HT-29 (cell line): ENCODE results near the gene LGALS7. TPM values are rescaled to one million over a fixed set of nuclear protein-coding genes. Genes with fewer than 3 reads are reported as not detected.

ENCODE experiments used
- DNase-seq: peaks from one replicate; pipeline ENCODE4 v3.0.0-alpha.2; 2015; ENCODE audit warnings: low spot score
- total RNA-seq: library from RNA; depleted of rRNA; stranded (reverse); fragments of >200 nt; shearing (Covaris generic); gene quantifications from 2 replicates; pipeline ENCODE4 v1.2.3, GENCODE V29; 2014

Gene LGALS7
- total RNA-seq, 1 experiment from 2014 or later: 1.5 TPM

DNA sequence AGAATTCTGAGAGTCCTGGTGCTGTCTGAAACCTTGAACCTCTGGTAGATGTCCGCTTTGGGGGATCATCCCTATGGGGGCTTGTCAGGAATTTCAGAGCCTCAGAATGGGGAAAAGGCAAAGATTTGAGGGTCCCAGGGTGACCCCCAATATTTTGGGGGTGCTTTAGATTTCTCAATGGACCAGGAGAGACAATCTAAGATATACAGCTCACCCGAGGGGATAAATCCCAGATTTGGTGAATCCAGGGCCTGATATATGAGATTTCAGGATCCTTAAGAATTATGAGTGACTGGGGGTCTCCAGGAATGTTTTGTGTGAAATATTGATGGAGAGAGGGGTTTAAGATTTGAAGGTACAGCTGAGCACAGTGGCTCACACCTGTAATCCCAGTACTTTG, 32.4 kb downstream of the LGALS7 start:
- no peak for DNase-seq

DNA sequence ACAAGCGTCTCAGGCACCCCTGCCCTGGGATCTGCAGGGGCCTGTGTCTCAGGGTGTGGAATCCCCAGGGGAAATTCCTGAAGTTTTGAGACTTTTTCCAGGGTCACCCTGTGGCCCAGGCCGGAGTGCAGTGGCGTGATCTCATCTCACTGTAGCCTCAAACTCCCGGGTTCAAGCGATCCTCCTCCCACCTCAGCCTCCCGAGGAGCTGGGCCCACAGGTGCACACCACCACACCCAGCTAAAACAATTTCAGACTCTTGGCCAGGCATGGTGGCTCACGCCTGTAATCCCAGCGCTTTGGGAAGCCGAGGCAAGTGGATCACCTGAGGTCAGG, 33.1 kb downstream of the LGALS7 start:
- DNase-seq: no peak

DNA sequence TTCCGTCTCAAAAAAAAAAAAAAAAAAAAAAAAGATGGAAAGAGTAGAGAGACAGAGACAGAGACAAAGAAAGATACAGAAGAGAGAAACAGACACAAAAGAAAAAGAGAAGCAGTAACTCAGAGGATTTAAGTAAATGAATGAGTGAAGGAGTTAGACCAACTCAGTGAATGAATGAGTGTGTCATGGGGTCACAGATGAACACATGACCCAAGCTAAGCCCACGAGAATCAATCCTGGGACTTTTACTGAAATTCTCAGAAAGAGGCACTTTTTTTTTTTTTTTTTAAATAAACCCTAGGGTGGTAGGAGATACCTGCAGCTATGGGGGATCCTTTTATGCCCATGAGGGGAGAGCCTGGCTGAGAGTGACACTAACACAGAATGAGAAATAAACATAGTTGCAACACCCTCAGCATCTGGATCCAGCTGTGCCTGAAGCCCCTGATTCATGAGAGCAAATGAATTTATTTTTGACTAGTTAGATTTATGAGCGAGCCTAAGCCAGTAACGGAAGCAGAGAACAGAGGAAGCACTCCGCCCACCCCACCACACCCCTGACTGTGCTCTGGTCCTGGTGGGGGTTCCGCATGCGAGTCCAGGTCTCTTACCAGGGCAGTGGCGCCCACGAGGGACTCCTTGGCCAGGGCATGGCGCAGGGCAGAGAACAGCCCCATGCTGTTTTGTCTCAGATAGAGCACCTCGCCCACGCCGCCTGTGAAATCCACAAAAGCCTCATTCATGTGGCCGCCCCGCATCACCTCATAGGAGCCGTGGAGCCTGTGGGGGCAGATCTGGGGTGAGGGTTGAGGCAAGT, 33.7 kb downstream of the LGALS7 start:
- DNase-seq: no peak

DNA sequence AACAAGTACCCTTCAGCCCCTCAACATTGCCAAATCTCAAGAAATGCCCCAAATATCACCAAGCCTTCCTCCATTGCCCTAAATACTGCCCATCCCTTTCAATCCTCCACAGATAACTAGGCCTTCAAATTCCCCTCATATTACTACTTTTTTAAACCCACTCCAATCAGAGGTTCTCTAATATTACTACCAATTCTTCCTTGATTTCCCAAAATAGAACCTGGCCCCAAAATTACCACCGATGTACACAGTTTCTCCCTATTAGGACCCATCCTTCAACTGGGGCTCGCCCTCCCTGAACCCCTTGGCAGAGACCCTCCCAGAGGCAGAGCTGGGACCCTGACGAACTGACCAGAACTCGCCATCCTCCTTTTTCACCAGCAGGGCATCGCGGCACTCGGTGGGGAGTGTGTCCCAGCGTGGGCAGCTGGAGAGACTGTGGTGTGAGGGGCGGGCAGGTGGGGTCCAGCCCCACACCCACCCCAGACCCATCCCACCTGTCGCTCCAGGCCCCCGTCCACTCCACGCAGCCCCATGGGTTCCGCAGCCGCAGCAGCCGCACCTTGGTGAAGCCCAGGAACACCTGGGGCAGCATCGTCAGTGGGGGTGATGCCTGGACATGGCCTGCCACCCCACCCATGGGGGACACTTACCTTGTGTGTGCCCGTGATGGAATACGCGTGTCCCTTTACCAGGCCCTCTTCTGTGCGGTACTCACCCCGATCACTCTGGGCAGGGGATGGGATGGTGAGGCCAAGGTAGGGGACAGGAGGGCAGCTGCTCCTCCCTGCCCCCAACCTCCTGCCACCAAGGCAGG, 35.2 kb downstream of the LGALS7 start:
- DNase-seq: no peak

DNA sequence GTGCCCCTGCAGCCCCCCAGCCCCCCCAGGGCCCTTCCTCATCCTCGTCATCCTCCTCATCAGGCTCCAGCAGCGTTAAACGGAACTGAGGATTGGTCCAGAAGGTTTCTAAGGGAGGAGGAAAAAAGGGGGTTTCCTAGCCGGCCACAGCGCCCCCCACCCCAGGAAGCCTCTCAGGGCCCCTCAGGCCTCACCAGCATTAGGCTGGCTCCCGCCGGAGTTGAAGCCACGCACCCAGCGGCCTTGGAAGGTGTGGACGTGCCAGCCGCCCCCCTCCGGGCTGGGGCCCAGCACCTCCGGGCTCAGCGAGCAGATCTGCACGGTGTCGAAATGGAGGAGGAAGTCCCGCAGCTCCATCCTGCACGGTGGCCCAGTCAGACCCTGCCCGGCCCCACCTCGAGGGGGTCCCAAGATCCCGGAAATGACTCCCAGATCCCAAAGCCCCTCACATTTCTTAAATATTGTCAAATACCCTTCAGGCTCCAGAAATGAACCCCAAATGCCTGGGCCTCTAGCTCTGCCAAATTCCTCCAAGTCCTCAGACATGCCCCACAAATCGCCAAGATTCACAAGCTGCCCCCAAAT, 35.9 kb downstream of the LGALS7 start:
- DNase-seq: no peak

DNA sequence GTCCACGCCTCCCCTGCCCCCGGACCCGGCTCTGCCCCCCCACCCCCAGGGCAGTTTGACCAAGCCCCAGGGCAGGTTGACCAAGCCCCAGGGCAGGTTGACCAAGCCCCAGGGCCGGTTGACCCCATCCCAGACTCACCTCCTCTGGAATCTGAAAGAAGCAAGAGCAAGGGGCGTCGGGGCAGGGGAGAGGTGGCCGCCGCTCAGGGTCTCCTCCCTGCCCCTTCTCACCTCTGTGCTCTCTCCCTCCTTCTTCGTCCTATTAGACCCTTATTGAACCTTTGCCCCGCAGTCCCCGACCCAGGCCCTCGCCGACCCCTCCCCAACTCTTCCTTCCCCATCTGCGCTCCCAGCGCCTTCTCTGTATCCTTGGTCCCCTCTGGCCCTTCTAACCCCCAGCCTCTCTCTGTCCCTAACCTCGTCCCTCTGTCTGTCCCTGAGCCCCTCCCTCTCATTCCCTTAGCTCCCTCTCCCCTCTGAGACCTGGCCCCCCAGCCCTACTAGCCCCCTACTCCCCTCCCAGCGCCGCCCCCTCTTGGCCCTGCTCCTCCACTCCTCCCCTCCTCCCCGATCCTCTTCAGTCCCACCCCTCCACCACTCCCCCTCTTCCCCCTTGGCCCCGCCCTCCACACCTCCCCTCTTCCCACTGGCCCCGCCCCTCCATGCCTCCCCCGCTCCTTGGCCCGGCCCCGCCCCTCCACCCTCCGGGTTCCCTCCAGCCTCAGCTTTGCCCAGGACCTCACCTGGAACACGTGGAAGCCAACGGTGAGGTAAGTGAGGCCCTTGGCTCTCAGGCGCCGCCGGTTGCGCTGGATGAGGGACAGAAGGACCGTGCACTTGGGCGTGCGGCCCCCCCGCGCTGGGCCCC, 36.7 kb downstream of the LGALS7 start:
- peak; percentile 88 for DNase-seq

DNA sequence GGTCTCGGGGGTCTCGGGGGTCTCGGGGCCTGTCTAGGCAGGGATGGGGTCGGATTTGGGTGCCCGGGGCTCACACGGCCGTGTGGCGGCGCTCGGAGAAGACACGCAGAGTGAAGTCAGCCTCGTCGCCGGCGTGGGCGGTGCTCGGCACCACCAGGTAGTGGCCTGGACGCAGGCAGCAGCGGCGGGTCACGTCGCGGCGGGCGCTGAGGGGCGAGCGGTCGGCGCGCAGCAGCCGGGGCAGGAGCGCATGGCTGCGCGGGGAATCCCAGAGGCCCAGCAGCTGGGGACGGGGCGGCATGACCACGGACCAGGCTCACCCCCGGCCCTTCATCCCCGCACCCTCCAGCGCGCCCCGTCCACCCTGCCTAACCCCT, 37.3 kb downstream of the LGALS7 start:
- DNase-seq: peak; percentile 83

DNA sequence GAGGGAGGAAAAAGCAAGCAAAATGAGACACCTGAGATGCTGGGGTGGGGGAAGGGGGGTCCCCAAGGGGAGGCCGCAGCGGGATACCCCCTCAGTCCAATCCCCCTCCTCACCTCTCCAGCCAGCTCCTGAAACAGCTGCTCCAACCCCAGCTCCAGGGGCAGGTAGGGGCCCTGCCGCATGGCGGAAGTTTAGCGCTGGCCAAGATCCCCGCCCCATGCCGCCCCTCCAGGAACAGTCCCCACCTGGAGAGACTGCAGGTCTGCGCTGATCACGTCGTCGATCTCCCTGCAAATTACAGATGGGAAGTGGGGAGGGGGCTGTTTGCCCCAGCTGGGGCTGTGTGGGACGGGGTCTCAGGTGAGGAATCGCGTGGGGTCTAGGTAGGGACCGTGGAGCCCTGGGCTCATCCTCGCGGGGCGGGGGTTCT, 38.0 kb downstream of the LGALS7 start:
- peak; percentile 79 for DNase-seq

DNA sequence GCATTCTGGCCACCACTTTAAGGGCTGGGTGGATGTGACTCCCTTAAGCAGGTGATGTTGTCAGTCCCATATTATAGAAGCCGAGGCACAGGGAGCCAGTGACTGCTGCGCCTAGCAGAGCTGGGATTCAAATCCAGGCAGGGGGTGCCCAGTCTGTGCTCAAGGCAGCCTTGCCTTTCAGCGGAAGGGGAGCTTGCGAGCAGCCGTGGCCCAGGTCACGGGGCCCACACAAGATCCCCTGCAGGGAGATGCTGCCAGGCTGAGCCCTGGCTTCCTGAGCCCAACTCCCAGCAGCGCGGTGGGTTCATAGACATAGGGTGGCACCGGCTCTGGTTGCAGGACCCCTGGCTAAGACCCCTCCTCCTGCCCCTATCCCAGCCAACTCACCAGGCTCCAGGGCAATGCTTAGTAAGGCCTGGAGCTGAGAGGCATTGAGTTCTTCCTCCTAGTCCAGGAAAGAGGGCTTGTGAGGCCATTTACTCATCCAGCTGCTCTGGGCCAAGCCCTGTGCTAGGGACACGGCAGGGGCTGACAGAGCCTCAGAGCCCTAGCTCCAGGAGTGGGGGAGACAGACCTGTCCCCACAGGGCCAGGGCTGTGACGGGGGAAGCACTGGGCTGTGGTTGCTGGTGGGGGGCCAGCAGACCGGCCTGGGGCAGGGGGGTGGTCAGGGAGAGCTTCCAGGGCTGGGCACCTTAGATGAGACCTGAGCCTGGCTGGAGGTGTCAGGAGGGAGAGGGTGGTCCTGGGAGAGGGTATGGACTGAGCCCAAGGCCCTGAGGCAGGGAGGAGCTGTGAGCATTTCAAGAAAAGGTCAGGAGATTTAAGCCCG, 38.7 kb downstream of the LGALS7 start:
- DNase-seq: peak; percentile 79

DNA sequence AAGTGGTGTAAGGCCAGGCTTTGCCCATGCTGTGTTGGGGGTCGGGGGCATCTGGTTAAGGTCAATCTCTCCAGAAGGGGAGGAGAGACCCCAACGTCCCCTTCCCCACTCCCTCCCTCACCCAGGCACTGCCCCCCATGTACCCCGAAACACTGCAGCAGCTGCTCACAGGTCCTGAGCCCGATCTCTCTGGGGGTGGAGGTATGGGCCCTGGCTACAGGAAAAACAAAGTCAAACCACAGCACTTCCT, 39.2 kb downstream of the LGALS7 start:
- no peak for DNase-seq

DNA sequence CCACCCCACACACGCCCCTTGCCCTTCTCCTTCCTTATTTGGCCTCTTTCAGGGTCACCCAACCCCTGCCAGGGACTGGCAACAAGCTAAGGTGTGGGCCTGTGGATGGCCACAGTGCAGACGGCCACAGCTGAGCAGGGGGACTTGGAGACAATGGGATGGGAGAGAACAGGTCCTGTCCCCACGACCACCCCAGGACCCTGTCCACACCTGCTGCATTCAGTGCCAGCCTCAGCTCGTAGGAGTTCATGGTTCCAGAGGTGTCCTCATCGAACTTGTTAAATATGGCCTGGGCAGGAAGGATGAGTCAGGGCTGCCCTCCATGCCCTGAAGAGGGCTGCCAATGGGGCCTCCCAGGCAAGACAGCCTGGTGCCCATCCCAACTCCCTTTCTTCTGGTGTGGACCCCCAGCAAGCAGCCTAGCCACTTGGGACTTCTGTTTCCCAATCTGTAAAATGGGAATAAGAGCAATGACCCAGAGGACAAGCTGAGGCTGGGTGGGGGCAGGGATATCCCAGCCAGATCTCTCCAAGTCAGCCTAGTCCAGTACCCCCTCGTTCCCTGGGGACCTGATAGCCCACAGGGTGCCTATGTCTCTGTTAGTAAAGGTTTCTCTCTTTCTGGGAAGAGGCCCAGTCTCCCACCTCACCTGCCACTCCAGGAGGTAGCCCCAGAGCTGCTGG, 39.7 kb downstream of the LGALS7 start:
- DNase-seq: no peak

DNA sequence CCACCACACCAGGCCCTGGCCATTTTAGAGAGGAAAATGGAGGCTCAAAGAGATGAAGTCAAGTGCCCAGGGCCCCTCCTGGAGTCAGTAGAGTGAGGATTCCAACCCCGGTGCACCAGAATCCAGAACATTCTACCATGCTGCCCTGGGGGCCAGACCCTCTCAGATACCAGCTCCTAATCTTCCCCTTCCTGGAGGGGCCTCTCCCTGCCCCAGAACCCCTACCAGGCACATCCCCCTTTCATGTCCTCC, 40.1 kb downstream of the LGALS7 start:
- no peak for DNase-seq

DNA sequence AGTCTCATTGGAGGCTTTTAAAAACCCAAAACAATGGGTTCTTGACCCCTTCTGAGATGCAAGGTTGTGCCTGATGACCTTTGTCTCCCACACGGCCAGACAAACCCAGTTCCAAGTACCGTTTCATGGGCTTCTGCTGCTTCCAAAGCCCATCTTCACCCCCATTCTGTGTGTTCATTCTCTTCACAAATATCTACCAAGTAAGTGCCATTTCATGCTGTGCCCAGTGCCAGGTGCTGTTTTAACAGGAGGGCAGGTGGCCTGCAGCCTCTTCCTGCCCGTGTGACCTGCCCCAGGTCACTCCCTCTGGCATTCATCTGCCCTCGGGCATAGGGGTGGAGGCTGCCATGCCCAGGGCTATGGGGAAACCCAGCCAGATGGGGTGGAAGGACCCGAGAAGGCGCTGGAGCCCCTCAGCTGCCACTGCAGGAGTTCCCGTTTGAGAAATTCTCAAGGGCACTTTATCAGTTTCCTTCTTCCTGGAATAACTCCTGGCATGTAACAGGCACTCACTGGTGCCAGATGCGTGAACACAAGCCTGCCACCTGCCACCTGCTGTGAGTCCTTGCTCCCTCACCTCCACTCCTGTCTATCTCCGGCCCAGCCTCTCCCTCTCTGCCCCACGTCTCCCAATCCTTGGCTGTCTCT, 41.5 kb downstream of the LGALS7 start:
- DNase-seq: peak; percentile 63

DNA sequence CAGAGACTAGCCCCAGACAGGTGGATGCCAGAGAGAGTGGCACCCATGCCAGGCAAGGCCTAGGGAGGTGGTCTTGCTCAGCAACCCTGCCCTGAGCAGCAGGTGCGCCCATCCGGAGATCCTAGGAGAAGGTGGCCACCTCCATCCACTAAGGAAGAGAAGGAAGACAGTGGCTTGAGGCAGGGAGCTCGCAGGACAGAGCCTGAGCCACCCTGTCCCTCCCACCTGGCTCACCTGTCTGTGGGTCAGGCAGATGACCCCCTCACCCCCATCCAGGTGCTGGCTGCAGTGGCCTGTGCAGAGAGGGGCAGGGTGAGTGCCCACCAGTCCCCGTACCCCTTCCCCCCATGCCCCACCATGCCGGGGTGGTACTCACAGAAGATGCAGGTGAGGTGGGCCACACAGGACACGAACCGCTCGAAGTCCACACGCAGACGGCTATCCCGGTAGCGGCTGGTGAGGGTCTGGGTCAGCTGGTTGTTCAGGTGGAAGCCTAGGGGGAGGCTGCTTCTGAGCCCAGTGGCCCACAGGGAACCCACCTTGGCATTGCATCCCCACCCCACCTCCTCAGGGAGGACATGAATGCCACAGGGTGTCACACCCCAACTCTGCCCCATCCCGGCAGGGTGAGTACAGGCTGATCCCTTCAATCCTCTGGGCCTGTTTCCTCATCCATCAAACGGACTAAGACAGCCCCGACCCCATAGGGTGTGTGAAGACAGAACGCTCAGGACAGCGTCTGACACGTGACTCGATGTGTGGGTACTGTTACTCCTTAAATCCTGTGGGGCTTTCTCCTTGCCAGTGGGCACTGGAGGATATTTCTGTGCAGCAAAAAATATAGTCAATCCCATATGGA, 42.4 kb downstream of the LGALS7 start:
- no peak for DNase-seq

DNA sequence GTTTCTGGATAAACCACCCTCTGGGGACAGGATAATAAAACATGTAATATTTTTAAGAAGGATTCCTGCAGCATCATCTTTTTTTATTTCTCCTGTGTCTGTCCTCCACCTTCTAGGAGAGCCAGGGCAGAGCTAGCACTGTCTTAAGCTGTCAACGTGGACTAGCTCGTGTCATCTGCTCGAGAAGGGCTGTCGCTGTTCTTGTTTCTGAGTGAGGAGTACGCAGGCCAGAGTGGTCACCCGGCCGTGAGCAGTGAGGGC, 42.9 kb downstream of the LGALS7 start:
- no peak for DNase-seq

DNA sequence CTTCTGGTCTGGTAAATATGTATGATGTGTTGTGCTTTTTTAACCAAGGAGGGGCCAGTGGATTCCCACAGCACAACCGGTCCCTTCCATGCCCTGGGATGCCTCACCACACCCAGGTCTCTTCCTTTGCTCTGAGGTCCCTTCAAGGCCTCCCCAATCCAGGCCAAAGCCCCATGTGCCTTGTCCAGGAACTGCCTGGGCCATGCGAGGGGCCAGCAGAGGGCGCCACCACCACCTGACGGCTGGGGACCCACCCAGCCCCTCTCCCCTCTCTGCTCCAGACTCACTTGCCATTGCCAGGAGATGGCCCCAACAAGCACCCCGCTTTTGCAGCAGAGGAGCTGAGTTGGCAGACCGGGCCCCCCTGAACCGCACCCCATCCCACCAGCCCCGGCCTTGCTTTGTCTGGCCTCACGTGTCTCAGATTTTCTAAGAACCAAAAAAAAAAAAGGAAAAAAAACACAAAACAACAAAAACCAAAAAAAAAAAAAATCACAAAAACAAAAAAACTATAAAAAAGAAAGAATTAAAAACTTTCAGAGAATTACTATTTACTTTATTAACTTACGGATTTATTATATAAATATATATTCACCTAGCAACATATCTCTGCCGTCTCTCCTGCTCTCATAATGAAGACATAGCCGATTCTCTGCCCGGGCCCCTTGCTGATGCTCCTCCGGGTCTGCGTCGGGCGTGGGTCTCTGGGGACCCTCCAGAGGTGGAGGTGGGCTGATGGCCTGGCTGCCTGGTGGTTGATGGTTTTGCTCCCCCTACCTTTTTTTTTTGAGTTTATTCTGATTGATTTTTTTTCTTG, 43.5 kb downstream of the LGALS7 start:
- DNase-seq: peak; percentile 91

DNA sequence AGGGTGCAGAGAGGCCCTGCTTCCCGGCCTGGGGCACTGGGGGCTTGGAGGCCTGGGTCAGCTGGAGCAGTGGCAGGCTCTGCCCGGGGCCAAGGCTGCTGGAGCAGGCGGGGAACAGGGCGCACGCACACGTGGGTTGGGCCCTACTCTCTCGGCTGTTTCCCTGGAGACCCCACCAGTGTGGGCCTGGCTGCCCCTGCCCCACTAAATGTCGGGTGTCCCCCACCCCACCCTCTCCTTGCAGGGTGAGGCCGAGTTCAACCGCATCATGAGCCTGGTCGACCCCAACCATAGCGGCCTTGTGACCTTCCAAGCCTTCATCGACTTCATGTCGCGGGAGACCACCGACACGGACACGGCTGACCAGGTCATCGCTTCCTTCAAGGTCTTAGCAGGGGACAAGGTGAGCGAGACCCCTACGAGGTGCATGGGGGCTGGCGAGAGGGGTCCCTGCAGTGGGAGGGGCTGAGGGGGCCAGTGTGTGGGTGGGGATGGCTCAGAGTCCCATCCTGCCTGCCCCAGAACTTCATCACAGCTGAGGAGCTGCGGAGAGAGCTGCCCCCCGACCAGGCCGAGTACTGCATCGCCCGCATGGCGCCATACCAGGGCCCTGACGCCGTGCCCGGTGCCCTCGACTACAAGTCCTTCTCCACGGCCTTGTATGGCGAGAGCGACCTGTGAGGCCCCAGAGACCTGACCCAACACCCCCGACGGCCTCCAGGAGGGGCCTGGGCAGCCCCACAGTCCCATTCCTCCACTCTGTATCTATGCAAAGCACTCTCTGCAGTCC, 44.4 kb downstream of the LGALS7 start:
- no peak for DNase-seq
